SK-N-SH (cell line): ENCODE results near the gene ETV3L. TPM values are rescaled to one million over a fixed set of nuclear protein-coding genes. Genes with fewer than 3 reads are reported as not detected.

Source experiments
- CTCF ChIA-PET: fragments of 300-600, 350-600 bp; formaldehyde crosslinking; extraction: SDS; loops from one replicate; lab custom pipeline; 2021; lab: Yijun Ruan, JAX
- POLR2A ChIA-PET: fragments of 350-600 bp; sonication (Branson Sonifier 250); formaldehyde crosslinking; extraction: SDS; loops from one replicate; lab custom pipeline; 2020; ENCODE audit warnings: antibody characterized with exemption, inconsistent platforms; lab: Yijun Ruan, JAX
- DNase-seq: peaks from one replicate; pipeline ENCODE4 v3.0.0; 2012
- H2AFZ ChIP-seq: fragments of 200-600 bp; sonication (generic); 2 replicates; pipeline ENCODE4 v1.8.1; 2016; ENCODE audit warnings: antibody characterized with exemption, mild to moderate bottlenecking, low read depth
- H3F3A ChIP-seq: fragments of 200-600 bp; sonication (generic); replicated peaks from 2 replicates; pipeline ENCODE3; 2016; ENCODE audit warnings: antibody characterized with exemption, mild to moderate bottlenecking; ENCODE audit not compliant: insufficient read depth
- H3K27ac ChIP-seq, 2 experiments: fragments of 200-500 bp in 1 of 2; fragments of 200-600 bp in 1 of 2; sonication (Bioruptor generic) in 1 of 2; sonication (generic), shearing (Covaris generic) in 1 of 2; 2 replicates each; pipeline versions ENCODE4 v1.5.1 to v1.6.1; 2014 to 2016; ENCODE audit warnings: low read depth in 2 of 2, inconsistent platforms in 1 of 2, low read length in 1 of 2, mild to moderate bottlenecking in 1 of 2, mixed read lengths in 1 of 2
- H3K27me3 ChIP-seq: fragments of 200-600 bp; sonication (generic), shearing (Covaris generic); 2 replicates; pipeline ENCODE4 v1.6.1; 2016; ENCODE audit warnings: mixed run types; ENCODE audit not compliant: insufficient read depth
- H3K36me3 ChIP-seq, 2 experiments: fragments of 200-500 bp in 1 of 2; fragments of 200-600 bp in 1 of 2; sonication (Bioruptor generic) in 1 of 2; sonication (generic) in 1 of 2; replicated peaks in 1 of 2; 2 replicates each; pipeline versions ENCODE3 to v1.5.1; 2014 to 2016; ENCODE audit warnings: low read length in 1 of 2, mild to moderate bottlenecking in 1 of 2; ENCODE audit not compliant: insufficient read depth in 2 of 2, control insufficient read depth in 1 of 2
- H3K4me1 ChIP-seq, 2 experiments: fragments of 200-500 bp in 1 of 2; fragments of 200-600 bp in 1 of 2; sonication (Bioruptor generic) in 1 of 2; sonication (generic), shearing (Covaris generic) in 1 of 2; 2 replicates each; pipeline versions ENCODE4 v1.5.1 to v1.6.1; 2014 to 2016; ENCODE audit warnings: low read depth in 1 of 2, low read length in 1 of 2, mixed run types in 1 of 2; ENCODE audit not compliant: insufficient read depth in 2 of 2, control insufficient read depth in 1 of 2
- H3K4me2 ChIP-seq: fragments of 200-600 bp; sonication (generic), shearing (Covaris generic); 2 replicates; pipeline ENCODE4 v1.6.1; 2017; ENCODE audit warnings: mixed run types
- H3K4me3 ChIP-seq, 2 experiments: fragments of 200-500 bp in 1 of 2; fragments of 200-600 bp in 1 of 2; sonication (Bioruptor generic) in 1 of 2; sonication (generic), shearing (Covaris generic) in 1 of 2; 2 replicates each; pipeline versions ENCODE4 v1.5.1 to v1.8.1; 2014 to 2016; ENCODE audit warnings: low read depth in 2 of 2, inconsistent platforms in 1 of 2, low read length in 1 of 2, mild to moderate bottlenecking in 1 of 2, mixed read lengths in 1 of 2, moderate library complexity in 1 of 2
- H3K79me2 ChIP-seq: fragments of 200-600 bp; sonication (generic); 2 replicates; pipeline ENCODE4 v1.8.1; 2017; ENCODE audit warnings: mild to moderate bottlenecking; ENCODE audit not compliant: insufficient read depth
- H3K9ac ChIP-seq: fragments of 200-600 bp; sonication (generic); 2 replicates; pipeline ENCODE4 v1.6.1; 2017; ENCODE audit warnings: mixed run types
- H3K9me2 ChIP-seq: fragments of 200-600 bp; sonication (generic); 2 replicates; pipeline ENCODE4 v1.6.1; 2017; ENCODE audit warnings: mixed run types
- H3K9me3 ChIP-seq: fragments of 200-600 bp; sonication (generic); 2 replicates; pipeline ENCODE4 v1.6.1; 2017; ENCODE audit warnings: mixed run types, mild to moderate bottlenecking, moderate library complexity
- H4K20me1 ChIP-seq: fragments of 200-600 bp; sonication (generic); 2 replicates; pipeline ENCODE4 v1.6.1; 2017; ENCODE audit warnings: mild to moderate bottlenecking, mixed run types; ENCODE audit not compliant: insufficient read depth
- CTCF ChIP-seq: fragments of 200-600 bp; sonication (generic); IDR thresholded peaks from 2 replicates; pipeline ENCODE4 v1.6.1; 2017; ENCODE audit warnings: antibody characterized with exemption, mild to moderate bottlenecking, moderate library complexity
- EP300 ChIP-seq, 2 experiments: IDR thresholded peaks; 2 replicates each; pipeline versions ENCODE4 v1.4.0 to v1.6.1; 2012; ENCODE audit warnings: borderline replicate concordance in 1 of 2, low read depth in 1 of 2, low read length in 1 of 2
- EZH2phosphoT487 ChIP-seq: fragments of 200-600 bp; sonication (generic); IDR thresholded peaks from 2 replicates; pipeline ENCODE4 v1.6.1; 2017; ENCODE audit warnings: low read depth, mixed run types, mild to moderate bottlenecking, antibody characterized with exemption, moderate library complexity, borderline replicate concordance
- FOSL2 ChIP-seq: IDR thresholded peaks from 2 replicates; pipeline ENCODE4 v1.4.0; 2012; ENCODE audit warnings: low read depth, mild to moderate bottlenecking, moderate library complexity, borderline replicate concordance
- GABPA ChIP-seq: IDR thresholded peaks from 2 replicates; pipeline ENCODE4 v1.4.0; 2012; ENCODE audit warnings: low read depth, mild to moderate bottlenecking
- IRF3 ChIP-seq: fragments of 150-350 bp; IDR thresholded peaks from 2 replicates; pipeline ENCODE4 v1.6.1; 2016; ENCODE audit warnings: mild to moderate bottlenecking, low read depth, low read length
- MEF2A ChIP-seq: IDR thresholded peaks from 2 replicates; pipeline ENCODE4 v1.4.0; 2012; ENCODE audit warnings: low read depth, borderline replicate concordance
- NFIC ChIP-seq: IDR thresholded peaks from 2 replicates; pipeline ENCODE4 v1.4.0; 2012; ENCODE audit warnings: borderline replicate concordance
- NRF1 ChIP-seq: IDR thresholded peaks from 2 replicates; pipeline ENCODE4 v1.6.1; 2012; ENCODE audit warnings: low read depth, mild to moderate bottlenecking, low read length
- POLR2AphosphoS5 ChIP-seq: IDR thresholded peaks from 2 replicates; pipeline ENCODE4 v1.6.1; 2012; ENCODE audit warnings: low read depth, low read length
- RAD21 ChIP-seq: IDR thresholded peaks from 2 replicates; pipeline ENCODE4 v1.6.1; 2012; ENCODE audit warnings: mild to moderate bottlenecking, low read length
- RFX5 ChIP-seq: IDR thresholded peaks from 2 replicates; pipeline ENCODE4 v1.6.1; 2012; ENCODE audit warnings: mild to moderate bottlenecking, improper control_type of control experiment, low read length
- SIN3A ChIP-seq: IDR thresholded peaks from 2 replicates; pipeline ENCODE4 v1.6.1; 2012; ENCODE audit warnings: low read depth, mild to moderate bottlenecking, low read length, moderate library complexity, borderline replicate concordance
- SMC3 ChIP-seq: IDR thresholded peaks from 2 replicates; pipeline ENCODE4 v1.6.1; 2012; ENCODE audit warnings: low read depth, low read length, improper control_type of control experiment
- TAF1 ChIP-seq: IDR thresholded peaks from 2 replicates; pipeline ENCODE4 v1.6.1; 2012; ENCODE audit warnings: low read depth, mild to moderate bottlenecking, low read length, moderate library complexity, borderline replicate concordance
- TCF12 ChIP-seq: IDR thresholded peaks from 2 replicates; pipeline ENCODE4 v1.4.0; 2012
- YY1 ChIP-seq: IDR thresholded peaks from 2 replicates; pipeline ENCODE4 v1.4.0; 2012; ENCODE audit warnings: low read depth, mild to moderate bottlenecking
- WGBS: methylation state at CpG from one replicate; pipeline ENCODE4 v1.1.6; 2017; ENCODE audit warnings: low lambda C conversion rate; 5-methylcytosine and 5-hydroxymethylcytosine counted together
- polyA plus RNA-seq, 3 experiments: library from polyadenylated mRNA; depleted of rRNA; stranded (reverse); fragments of >200 nt; gene quantifications; 2 replicates each; pipeline ENCODE4 v1.2.3, GENCODE V29; 2012
- TF ChIP-seq, protein P1 (sequence below): IDR thresholded peaks from 2 replicates; pipeline ENCODE4 v1.6.1; 2012; ENCODE audit warnings: mild to moderate bottlenecking, low read depth, low read length, moderate library complexity

ETV3L gene
- polyA plus RNA-seq, 1 of the 3 experiments (the other 2 are of a cell fraction) = not detected

GRCh38 chr1:157144509-157144908 is 44.9 kb upstream of the ETV3L start:
- ChIA-PET POLR2A (no interaction called here), CTCF (interaction anchor here (0.7 to 15.8 kb wide), 2 partner anchors 9 to 55 kb away, joined by 6 to 194 read pairs; no protein-coding TSS in a partner anchor)
- no peak overlapping the region for H3K4me3 ChIP-seq
- H3K36me3 ChIP-seq = no peaks in the 10 kb centered on the region
- no peak overlapping the region for H3K4me2 ChIP-seq
- peaks cover 11 to 14% of the 10 kb centered on the region in 2 experiments; a peak in 3 of 4 replicates for H3K4me1 ChIP-seq
- H3K79me2 ChIP-seq = no peaks in the 10 kb centered on the region
- H4K20me1 ChIP-seq = no peaks in the 10 kb centered on the region
- H3F3A ChIP-seq = peaks cover 4% of the 10 kb centered on the region
- no peak overlapping the region for H3K27ac ChIP-seq
- DNase-seq = no peak
- no peak for TF ChIP-seq IRF3
- TF ChIP-seq RFX5 = no peak
- no peak for TF ChIP-seq EP300 (IDR thresholded peaks at IDR 0.05; ENCODE audit: borderline replicate concordance in 1 of 2, low read depth in 1 of 2, low read length in 1 of 2)
- no peak for TF ChIP-seq MEF2A
- no peak for TF ChIP-seq TAF1
- TF ChIP-seq, protein P1, sequence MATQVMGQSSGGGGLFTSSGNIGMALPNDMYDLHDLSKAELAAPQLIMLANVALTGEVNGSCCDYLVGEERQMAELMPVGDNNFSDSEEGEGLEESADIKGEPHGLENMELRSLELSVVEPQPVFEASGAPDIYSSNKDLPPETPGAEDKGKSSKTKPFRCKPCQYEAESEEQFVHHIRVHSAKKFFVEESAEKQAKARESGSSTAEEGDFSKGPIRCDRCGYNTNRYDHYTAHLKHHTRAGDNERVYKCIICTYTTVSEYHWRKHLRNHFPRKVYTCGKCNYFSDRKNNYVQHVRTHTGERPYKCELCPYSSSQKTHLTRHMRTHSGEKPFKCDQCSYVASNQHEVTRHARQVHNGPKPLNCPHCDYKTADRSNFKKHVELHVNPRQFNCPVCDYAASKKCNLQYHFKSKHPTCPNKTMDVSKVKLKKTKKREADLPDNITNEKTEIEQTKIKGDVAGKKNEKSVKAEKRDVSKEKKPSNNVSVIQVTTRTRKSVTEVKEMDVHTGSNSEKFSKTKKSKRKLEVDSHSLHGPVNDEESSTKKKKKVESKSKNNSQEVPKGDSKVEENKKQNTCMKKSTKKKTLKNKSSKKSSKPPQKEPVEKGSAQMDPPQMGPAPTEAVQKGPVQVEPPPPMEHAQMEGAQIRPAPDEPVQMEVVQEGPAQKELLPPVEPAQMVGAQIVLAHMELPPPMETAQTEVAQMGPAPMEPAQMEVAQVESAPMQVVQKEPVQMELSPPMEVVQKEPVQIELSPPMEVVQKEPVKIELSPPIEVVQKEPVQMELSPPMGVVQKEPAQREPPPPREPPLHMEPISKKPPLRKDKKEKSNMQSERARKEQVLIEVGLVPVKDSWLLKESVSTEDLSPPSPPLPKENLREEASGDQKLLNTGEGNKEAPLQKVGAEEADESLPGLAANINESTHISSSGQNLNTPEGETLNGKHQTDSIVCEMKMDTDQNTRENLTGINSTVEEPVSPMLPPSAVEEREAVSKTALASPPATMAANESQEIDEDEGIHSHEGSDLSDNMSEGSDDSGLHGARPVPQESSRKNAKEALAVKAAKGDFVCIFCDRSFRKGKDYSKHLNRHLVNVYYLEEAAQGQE = no peak
- no peak for TF ChIP-seq GABPA
- TF ChIP-seq TCF12 = no peak
- no peak for TF ChIP-seq SIN3A
- no peak for TF ChIP-seq CTCF
- TF ChIP-seq EZH2phosphoT487 = no peak
- no peak for TF ChIP-seq FOSL2
- no peak for TF ChIP-seq POLR2AphosphoS5
- no peak for TF ChIP-seq RAD21
- no peak for TF ChIP-seq NRF1
- TF ChIP-seq NFIC = no peak
- no peak for TF ChIP-seq SMC3
- TF ChIP-seq YY1 = no peak
- WGBS = 67% methylated on average over 1 of the region's 1 CpG
- no peaks in the 10 kb centered on the region for H3K9me3 ChIP-seq
- H2AFZ ChIP-seq = no peak overlapping the region
- no peak overlapping the region for H3K9ac ChIP-seq
- no peaks in the 10 kb centered on the region for H3K27me3 ChIP-seq
- no peaks in the 10 kb centered on the region for H3K9me2 ChIP-seq
